Spinal cord (tissue), 10 donors: Measurements from ENCODE around the gene C10orf105. TPM values are rescaled to one million over a fixed set of nuclear protein-coding genes. Genes with fewer than 3 reads are reported as not detected.

Experiments used
- DNase-seq, 6 donors: peaks; one replicate each; pipeline versions ENCODE4 v3.0.0 to v3.0.0-alpha.2; 2013 to 2015; ENCODE audit warnings: low spot score in 6 of 6, low read depth in 4 of 6
- H3K27ac ChIP-seq: one replicate; pipeline ENCODE4 v1.5.1; 2013; ENCODE audit warnings: low read depth, low read length, control low read depth
- H3K27me3 ChIP-seq: one replicate; pipeline ENCODE4 v1.6.1; 2013; ENCODE audit warnings: low read length; ENCODE audit not compliant: control insufficient read depth, insufficient read depth
- H3K36me3 ChIP-seq: one replicate; pipeline ENCODE4 v1.6.1; 2013; ENCODE audit warnings: low read length; ENCODE audit not compliant: control insufficient read depth, insufficient read depth
- H3K4me1 ChIP-seq: one replicate; pipeline ENCODE4 v1.6.1; 2013; ENCODE audit warnings: low read length; ENCODE audit not compliant: control insufficient read depth, insufficient read depth
- H3K4me3 ChIP-seq: one replicate; pipeline ENCODE4 v1.5.1; 2013; ENCODE audit warnings: low read depth, low read length, control low read depth
- H3K9me3 ChIP-seq: one replicate; pipeline ENCODE4 v1.6.1; 2013; ENCODE audit warnings: low read length; ENCODE audit not compliant: control insufficient read depth, insufficient read depth
- WGBS: methylation state at CpG from one replicate; pipeline ENCODE4 v1.1.5; 2013; ENCODE audit warnings: missing lambda C conversion rate; ENCODE audit not compliant: insufficient coverage; 5-methylcytosine and 5-hydroxymethylcytosine counted together
- polyA plus RNA-seq, 2 donors: library from polyadenylated mRNA; unstranded; fragments of 120-200 nt; gene quantifications; one replicate each; pipeline ENCODE4 v1.2.1, GENCODE V29; 2013; ENCODE audit not compliant: insufficient read length in 2 of 2
- total RNA-seq, 2 donors: library from RNA; depleted of rRNA in 1 of 2; stranded (reverse); fragments of 120-200 nt in 1 of 2; fragments of >200 nt in 1 of 2; gene quantifications; one replicate each; pipeline versions ENCODE4 v1.2.3 to v1.2.4, GENCODE V29; 2013 to 2014
- donor health status: healthy.

Gene C10orf105
- total and polyA plus RNA-seq, 4 donors = 0.99 to 13.9 (median 6.4) TPM

- H3K27ac ChIP-seq = no peak overlapping the region
- no peaks in the 10 kb centered on the region for H3K27me3 ChIP-seq
- no peaks in the 10 kb centered on the region for H3K9me3 ChIP-seq
- peaks cover 15% of the 10 kb centered on the region for H3K36me3 ChIP-seq
- no peak for DNase-seq
- 98% methylated on average over 3 of the region's 3 CpGs for WGBS
- no peak overlapping the region for H3K4me3 ChIP-seq
- H3K4me1 ChIP-seq = peaks cover 45% of the 10 kb centered on the region
Measured at GRCh38 chr10:71761105-71761511, 41.5 kb upstream of the C10orf105 start.

DNA sequence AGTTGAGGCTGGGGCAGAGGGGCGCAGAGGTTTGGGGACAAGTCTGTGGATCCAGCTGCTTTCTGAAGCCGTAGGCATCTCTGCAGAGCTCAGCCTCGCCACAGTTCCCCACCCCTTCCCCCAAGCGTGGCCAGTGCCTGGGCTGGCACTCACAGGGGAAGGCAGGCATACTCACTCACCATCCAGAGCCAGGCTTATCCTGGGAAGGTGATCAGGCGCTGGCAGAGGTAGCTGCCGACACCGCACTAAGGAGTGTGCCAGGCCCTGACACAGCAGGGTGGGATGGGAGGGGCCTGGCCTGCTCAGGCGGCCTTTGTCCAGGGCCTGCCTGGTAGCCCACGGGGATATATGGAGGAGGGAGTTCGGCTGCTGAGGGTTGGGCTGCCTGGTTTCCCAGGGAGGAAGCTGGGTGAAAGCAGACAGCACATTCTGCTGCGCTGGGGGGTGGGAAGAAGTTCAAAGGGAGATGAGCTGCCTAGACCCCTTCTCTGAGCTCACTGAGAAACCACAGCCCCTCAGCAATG is 37.9 kb upstream of the C10orf105 start:
- peaks cover 21% of the 10 kb centered on the region for H3K36me3 ChIP-seq
- no peaks in the 10 kb centered on the region for H3K9me3 ChIP-seq
- no peaks in the 10 kb centered on the region for H3K27me3 ChIP-seq
- peaks cover 46% of the 10 kb centered on the region for H3K4me1 ChIP-seq
- 29% methylated on average over 10 of the region's 11 CpGs for WGBS
- H3K4me3 ChIP-seq = no peak overlapping the region
- peak in 1 of 6 donors; percentile 24 for DNase-seq
- peak overlapping the region; percentile 31 for H3K27ac ChIP-seq

- Histone ChIP-seq H3K9me3 (no peaks in the 10 kb centered on the region), H3K4me3 (no peak overlapping the region), H3K27ac (peak overlapping the region; percentile 31), H3K27me3 (no peaks in the 10 kb centered on the region), H3K36me3 (peaks cover 24% of the 10 kb centered on the region), H3K4me1 (peaks cover 53% of the 10 kb centered on the region)
- DNase-seq = peak in 2 of 6 donors; percentile 39 to 82
- 37% methylated on average over 4 of the region's 12 CpGs for WGBS
Measured at GRCh38 chr10:71756311-71757191, 37.0 kb upstream of the C10orf105 start.

- Histone ChIP-seq H3K4me1 (peaks cover 52% of the 10 kb centered on the region), H3K27ac (no peak overlapping the region), H3K4me3 (no peak overlapping the region), H3K9me3 (no peaks in the 10 kb centered on the region), H3K36me3 (peaks cover 23% of the 10 kb centered on the region), H3K27me3 (no peaks in the 10 kb centered on the region)
- peak in 1 of 6 donors; percentile 34 for DNase-seq
- WGBS = 56% methylated on average over 12 of the region's 16 CpGs
Measured at GRCh38 chr10:71755179-71755879, 35.8 kb upstream of the C10orf105 start.

DNA sequence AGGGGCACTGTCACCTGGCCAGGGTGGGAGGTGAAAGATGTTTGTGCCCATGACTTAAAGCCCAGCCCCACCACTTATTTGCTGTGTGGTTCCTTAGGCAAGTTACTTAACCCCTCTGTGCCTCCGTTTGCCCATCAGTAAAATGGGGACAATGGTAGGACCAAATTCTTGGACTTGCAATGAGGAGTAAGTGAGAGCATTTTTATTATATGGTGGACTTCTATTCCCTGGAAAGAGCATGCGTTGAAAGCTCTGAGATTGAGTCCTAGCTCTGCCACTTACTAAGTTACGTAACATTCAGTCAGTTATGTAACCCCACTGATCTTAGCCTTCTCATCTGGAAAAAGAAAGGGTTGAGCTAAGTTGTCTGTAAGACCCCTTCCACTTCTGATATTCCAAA is 35.0 kb upstream of the C10orf105 start:
- H3K9me3 ChIP-seq = no peaks in the 10 kb centered on the region
- no peak for DNase-seq
- peaks cover 55% of the 10 kb centered on the region for H3K4me1 ChIP-seq
- no peak overlapping the region for H3K4me3 ChIP-seq
- H3K27me3 ChIP-seq = no peaks in the 10 kb centered on the region
- 83% methylated on average over 1 of the region's 3 CpGs for WGBS
- peaks cover 22% of the 10 kb centered on the region for H3K36me3 ChIP-seq
- H3K27ac ChIP-seq = no peak overlapping the region

DNA sequence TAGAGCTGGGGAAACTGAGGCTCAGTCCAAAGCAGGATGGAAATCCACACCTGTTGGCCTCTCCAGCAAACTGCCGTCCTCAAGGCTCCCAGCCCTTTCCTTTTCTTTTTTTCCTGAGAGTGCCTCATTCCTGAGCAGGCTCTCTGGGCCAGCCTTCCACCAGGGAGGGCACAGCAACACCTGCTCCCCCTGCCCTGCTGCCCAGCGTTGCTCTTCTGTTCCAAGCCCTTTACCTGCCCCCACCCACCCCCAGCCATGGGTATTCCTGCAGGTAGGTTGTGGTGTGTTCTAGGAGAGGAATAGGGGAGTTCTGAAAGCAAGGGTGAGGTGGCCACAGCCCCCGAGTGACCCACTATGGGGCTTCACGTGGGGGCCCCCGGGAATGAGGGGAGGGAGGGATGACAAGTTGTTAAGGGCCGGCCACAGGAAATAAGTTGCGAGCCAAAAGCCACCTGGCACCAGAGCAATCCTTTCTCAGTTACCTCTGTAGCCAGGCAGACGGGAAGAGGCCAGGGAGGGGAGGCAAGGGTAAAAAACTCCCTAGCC is 34.5 kb upstream of the C10orf105 start:
- H3K4me3 ChIP-seq = no peak overlapping the region
- DNase-seq = no peak
- no peak overlapping the region for H3K27ac ChIP-seq
- H3K9me3 ChIP-seq = no peaks in the 10 kb centered on the region
- peaks cover 22% of the 10 kb centered on the region for H3K36me3 ChIP-seq
- 69% methylated on average over 6 of the region's 8 CpGs for WGBS
- peaks cover 60% of the 10 kb centered on the region for H3K4me1 ChIP-seq
- H3K27me3 ChIP-seq = no peaks in the 10 kb centered on the region

- H3K4me3 ChIP-seq = no peak overlapping the region
- H3K9me3 ChIP-seq = no peaks in the 10 kb centered on the region
- DNase-seq = peak in 1 of 6 donors; percentile 27
- peaks cover 66% of the 10 kb centered on the region for H3K4me1 ChIP-seq
- H3K36me3 ChIP-seq = peaks cover 28% of the 10 kb centered on the region
- WGBS = 75% methylated on average over 9 of the region's 15 CpGs
- H3K27ac ChIP-seq = no peak overlapping the region
- no peaks in the 10 kb centered on the region for H3K27me3 ChIP-seq
Measured at GRCh38 chr10:71753091-71753959, 33.7 kb upstream of the C10orf105 start.

DNA sequence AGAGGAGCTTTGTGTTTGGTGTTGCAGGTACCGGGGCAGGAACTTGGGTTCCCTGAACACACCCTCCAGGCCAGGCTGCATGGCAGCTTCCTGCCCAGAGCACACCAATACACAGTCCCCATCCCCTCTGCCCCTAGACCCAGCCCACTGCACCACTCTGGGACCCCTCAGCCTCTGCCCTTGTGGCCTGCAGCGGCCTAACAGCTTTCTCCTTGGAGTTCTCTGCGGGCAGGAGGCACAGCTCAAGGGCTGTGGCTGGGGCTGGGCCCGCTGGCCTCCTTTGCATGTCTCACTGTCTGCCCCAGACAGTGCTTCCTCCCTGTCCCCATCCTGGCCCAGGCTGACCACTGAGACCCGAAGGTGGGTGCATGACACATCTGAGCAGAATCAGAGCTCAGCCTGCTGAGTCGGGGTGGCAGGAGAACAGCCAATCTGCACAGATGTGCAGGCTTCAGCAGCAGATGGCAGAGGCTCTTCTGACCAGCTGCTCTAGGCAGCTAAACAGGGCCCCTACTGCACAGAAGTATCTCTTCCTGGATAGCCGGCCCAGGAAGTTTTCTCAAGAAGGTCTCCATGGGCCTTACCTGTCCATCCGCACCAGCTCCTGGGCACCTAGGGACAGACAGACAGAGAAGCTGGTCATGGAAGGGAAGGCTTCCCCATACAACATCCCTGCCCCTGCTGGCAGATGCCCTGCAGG is 33.0 kb upstream of the C10orf105 start:
- H3K4me3 ChIP-seq = no peak overlapping the region
- peak in 1 of 6 donors; percentile 62 for DNase-seq
- H3K27me3 ChIP-seq = no peaks in the 10 kb centered on the region
- no peaks in the 10 kb centered on the region for H3K9me3 ChIP-seq
- 74% methylated on average over 7 of the region's 8 CpGs for WGBS
- H3K36me3 ChIP-seq = peaks cover 30% of the 10 kb centered on the region
- H3K27ac ChIP-seq = no peak overlapping the region
- peaks cover 65% of the 10 kb centered on the region for H3K4me1 ChIP-seq
